ENCODE data around the gene RAB35.

DNA sequence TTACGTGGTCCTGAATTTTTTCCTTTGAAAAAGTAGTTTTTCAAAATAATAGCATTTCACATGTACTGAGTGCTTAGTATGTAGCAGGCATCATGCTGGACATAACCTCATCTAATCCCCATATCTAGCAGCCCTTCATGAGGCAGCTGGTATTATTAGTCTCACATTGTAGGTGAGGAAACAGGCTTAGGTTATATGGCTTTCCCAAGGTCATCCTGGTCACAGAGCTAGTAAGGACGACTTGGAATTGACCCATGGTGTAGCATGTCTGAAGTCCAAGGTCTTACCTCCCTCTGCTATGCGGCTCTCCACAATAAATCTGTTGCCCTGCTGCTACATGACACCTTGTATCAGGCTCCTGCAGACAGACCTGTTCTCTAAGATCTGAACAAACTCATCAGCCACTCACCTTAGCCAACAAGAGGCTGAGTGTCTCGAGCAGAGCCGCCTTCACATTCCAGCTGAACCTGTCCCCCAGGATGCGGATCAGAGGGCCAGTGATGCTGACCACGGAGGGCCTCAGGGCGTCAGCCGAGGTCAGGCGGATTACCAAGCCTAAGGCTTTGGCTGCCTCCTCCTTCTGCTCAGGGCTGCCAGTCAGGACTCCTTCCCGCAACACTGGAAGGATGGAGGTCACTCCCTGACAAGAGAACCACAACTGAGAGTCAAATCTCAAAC, 19.7 kb upstream of the RAB35 start:
- TF ChIP-seq SP1 (IDR thresholded peaks at IDR 0.05) = no peak
- no peak for TF ChIP-seq FOXK2 (IDR thresholded peaks at IDR 0.05)
- no peak for TF ChIP-seq FOXM1 (IDR thresholded peaks at IDR 0.05; ENCODE audit: borderline replicate concordance)
- no peak for TF ChIP-seq SUZ12 (IDR thresholded peaks at IDR 0.05)
- no peak for TF ChIP-seq ARNT (IDR thresholded peaks at IDR 0.05)
- no peak for TF ChIP-seq FOXA1 (IDR thresholded peaks at IDR 0.05)
